22Rv1 (cell line): ENCODE data around the gene NRXN3.

ENCODE experiments used
- ZFX ChIP-seq: fragments of 450-650 bp; IDR thresholded peaks from 2 replicates; pipeline ENCODE4 v1.6.1; 2017; ENCODE audit warnings: antibody characterized with exemption, borderline replicate concordance
- TF ChIP-seq, protein P1 (sequence below): fragments of 450-650 bp; IDR thresholded peaks from 2 replicates; pipeline ENCODE4 v1.5.1; 2017; ENCODE audit warnings: mild to moderate bottlenecking

DNA sequence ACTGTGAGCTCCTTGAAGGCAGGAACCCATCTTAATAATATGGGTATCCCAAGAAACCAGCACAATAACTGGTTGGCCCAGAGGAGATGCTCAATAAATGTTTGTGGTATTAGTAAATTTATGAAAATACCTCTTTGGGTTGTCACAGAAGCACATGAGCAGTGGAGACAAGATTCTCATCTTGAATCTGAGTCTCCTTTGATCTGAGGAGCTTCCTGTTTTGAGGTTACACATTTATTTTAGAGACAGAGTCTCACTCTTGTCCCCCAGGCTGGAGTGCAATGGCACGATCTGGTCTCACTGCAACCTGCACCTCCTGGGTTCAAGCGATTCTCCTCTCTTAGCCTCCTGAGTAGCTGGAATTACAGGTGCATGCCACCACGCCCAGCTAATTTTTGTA is 247.4 kb downstream of the NRXN3 start:
- TF ChIP-seq, protein P1, sequence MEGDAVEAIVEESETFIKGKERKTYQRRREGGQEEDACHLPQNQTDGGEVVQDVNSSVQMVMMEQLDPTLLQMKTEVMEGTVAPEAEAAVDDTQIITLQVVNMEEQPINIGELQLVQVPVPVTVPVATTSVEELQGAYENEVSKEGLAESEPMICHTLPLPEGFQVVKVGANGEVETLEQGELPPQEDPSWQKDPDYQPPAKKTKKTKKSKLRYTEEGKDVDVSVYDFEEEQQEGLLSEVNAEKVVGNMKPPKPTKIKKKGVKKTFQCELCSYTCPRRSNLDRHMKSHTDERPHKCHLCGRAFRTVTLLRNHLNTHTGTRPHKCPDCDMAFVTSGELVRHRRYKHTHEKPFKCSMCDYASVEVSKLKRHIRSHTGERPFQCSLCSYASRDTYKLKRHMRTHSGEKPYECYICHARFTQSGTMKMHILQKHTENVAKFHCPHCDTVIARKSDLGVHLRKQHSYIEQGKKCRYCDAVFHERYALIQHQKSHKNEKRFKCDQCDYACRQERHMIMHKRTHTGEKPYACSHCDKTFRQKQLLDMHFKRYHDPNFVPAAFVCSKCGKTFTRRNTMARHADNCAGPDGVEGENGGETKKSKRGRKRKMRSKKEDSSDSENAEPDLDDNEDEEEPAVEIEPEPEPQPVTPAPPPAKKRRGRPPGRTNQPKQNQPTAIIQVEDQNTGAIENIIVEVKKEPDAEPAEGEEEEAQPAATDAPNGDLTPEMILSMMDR = no peak
- no peak for TF ChIP-seq ZFX
